GM12801 (cell line): Measurements from ENCODE around the gene UBE3B.

Experiments used
- TF ChIP-seq, protein P1 (sequence below): IDR thresholded peaks from one replicate; pipeline ENCODE4 v1.5.1; 2011; ENCODE audit warnings: control low read depth; ENCODE audit not compliant: insufficient read length; ENCODE audit errors: extremely low read depth

UBE3B gene

DNA sequence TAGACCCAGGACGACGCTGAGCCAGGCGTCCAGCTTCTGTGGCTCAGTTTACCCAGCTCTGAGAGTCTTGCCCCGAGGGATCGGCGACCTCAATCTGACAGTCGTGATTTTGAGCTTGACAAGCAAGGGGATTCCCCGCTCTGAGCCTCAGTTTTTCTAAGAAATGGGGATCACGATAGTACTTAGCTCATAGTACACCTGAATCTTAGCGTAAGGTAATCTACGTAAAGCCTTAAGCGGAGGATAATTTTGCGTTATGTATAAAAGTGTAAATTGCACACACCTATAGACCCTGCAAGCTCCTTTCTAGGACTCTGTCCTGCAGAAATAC is 96.4 kb downstream of the UBE3B start:
- TF ChIP-seq, protein P1, sequence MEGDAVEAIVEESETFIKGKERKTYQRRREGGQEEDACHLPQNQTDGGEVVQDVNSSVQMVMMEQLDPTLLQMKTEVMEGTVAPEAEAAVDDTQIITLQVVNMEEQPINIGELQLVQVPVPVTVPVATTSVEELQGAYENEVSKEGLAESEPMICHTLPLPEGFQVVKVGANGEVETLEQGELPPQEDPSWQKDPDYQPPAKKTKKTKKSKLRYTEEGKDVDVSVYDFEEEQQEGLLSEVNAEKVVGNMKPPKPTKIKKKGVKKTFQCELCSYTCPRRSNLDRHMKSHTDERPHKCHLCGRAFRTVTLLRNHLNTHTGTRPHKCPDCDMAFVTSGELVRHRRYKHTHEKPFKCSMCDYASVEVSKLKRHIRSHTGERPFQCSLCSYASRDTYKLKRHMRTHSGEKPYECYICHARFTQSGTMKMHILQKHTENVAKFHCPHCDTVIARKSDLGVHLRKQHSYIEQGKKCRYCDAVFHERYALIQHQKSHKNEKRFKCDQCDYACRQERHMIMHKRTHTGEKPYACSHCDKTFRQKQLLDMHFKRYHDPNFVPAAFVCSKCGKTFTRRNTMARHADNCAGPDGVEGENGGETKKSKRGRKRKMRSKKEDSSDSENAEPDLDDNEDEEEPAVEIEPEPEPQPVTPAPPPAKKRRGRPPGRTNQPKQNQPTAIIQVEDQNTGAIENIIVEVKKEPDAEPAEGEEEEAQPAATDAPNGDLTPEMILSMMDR: no peak

DNA sequence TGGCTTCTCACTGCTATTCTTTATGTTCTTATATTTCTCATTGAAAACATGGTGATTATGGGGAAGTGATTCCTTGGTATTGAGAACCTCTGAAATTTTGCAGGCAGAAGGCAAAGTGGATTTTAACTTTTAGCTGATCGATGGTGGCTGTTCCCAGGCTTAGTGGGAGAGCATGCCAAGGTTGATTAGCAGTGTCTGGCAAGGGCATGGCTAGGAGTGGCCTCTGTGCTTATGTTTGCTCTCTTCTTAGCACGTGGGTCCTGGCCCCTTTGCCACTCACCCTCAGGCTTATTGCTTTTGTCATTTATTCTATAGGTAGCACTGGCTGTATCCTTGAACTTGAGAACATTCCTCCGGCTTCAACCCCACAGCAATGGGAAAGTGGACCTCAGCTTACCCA is 98.2 kb downstream of the UBE3B start:
- TF ChIP-seq, protein P1: no peak

DNA sequence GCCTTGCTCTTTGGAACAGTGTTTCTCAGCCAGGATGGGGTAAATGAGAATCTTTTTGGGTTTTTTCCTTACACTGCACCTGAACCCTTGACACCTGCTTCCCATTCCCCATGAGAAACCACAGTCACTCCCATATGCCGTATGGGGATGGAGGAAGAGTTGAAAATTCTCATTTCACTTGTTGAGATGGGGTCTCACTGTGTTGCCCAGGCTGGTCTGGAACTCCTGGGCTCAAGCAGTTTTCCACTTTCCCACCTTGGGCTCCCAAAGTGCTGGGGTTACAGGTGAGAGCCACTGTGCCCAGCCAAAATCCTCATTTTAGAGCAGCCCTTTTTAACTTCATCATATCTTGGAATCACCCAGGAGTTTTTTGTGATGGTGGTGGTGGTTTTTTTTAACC is 99.9 kb downstream of the UBE3B start:
- TF ChIP-seq, protein P1: no peak

DNA sequence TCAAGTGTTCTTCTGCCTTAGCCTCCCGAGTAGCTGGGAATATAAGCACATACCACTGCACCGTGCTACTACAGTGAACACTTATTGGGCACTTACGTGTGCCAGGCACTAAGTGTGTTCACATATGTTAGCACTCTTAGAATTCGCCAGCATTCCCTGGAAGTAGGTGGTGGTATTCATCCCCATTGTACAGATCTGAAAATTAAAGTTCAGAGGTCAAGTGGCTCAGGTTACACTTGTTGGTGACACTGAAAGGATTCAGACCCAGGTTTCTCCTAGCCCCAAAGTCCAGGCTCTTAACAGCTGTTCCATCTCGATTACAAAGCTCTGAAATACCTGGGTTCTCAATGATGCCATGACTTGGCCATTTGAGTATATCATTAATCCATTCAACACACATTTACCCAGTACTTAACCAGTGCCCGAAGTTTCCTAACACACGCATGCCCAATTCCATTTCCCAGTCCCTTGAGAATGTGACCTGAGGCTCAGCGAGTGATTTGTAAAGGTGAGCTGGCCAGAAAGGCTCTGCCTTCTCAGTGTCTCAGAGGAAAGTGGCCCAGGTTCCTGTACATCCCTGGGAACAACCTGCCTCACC is 101.0 kb downstream of the UBE3B start:
- TF ChIP-seq, protein P1: no peak

DNA sequence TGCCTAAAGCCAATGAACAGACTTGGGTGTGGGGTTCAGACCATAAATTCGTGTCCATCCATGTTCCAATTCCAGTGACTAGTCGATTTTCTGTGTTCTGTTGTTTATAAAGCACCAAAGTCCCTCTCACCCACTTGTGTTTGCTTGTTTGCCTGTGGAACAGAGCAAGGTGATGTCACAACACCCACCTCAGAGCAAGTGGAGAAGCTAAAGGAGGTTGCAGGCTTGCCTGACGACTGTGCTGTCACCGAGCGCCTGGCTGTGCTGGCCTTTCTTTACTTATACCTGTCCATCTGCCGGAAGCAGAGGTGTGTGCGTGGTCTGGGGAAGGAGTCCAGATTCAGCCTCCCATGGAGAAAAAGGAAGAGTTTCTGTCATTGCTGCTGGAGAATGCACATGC is 102.2 kb downstream of the UBE3B start:
- TF ChIP-seq, protein P1: no peak

DNA sequence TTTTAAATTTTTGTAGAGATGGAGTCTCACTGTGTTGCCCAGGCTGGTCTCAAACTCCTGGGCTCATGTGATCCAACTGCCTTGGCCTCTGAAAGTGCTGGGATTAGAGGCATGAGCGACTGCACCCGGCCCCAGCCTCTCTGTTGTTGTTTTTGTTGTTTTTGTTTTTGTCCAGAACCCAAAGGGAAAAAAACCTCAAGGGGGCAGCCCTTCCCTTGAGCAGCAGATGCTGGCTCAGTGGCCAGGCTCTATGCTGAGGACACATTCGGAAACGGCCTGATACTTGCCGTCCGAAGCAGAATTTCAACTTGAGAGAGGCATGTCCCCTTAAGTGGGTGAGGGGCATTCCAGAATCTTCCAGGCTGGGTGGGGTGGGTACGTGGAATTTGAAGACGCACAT is 102.8 kb downstream of the UBE3B start:
- TF ChIP-seq, protein P1: no peak

DNA sequence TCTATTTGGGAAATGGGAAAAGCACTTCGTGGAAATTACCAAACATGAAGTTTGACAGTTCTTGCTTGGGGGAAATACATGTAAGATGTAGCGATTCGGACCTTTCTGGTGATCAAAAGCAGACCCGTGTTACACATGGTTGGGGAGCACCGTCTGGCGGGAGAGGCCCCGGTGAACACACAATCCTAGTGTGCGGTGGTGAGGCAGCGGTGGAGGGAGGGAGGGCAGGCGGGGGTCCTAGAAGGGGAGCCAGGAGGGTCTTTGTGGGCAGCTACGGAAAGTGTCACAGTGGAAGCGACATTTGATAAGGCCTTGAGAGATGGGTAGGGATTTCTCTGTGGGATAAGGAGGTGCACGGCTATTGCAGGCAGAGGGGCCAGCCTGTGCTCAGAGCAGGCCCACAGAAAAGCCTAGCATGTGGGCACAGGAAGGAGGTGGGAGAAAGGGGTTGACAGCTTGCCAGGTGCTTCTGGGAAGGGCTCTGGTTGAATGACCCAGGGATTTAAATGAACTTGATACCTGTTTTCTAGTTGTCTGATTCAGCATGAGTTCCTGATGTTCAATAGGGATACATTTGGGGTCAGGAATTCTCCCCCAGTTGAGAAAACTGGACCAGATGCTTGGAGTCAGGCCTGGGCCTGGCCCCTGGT is 103.4 kb downstream of the UBE3B start:
- TF ChIP-seq, protein P1: no peak
